ENCODE data around the gene UXT.

- no peak for TF ChIP-seq CTCF (conservative IDR thresholded peaks at IDR 0.05 in 1 of 2, IDR thresholded peaks at IDR 0.05 in 1 of 2; ENCODE audit: low read depth in 1 of 2, low read length in 2 of 2)
- TF ChIP-seq EZH2 (IDR thresholded peaks at IDR 0.05; ENCODE audit: low read length, missing control alignments) = no peak
Observed at GRCh38 chrX:47707031-47707780, 48.2 kb upstream of the UXT start.
